Ascending aorta (tissue), 2 donors: ENCODE data around the gene PDE5A. TPM values are rescaled to one million over a fixed set of nuclear protein-coding genes. Genes with fewer than 3 reads are reported as not detected.

ENCODE experiments used
- DNase-seq, 2 donors: peaks; one replicate each; pipeline ENCODE4 v3.0.0-alpha.2; 2019; ENCODE audit warnings: low spot score in 2 of 2
- H3K27ac ChIP-seq, 2 donors: fragments of 200-600 bp; sonication (generic); one replicate each; pipeline ENCODE4 v1.5.1; 2016 to 2017; ENCODE audit warnings: mild to moderate bottlenecking in 1 of 2
- H3K27me3 ChIP-seq: fragments of 200-600 bp; sonication (generic); one replicate; pipeline ENCODE4 v1.5.1; 2017
- H3K36me3 ChIP-seq, 2 donors: fragments of 200-600 bp; sonication (generic); one replicate each; pipeline ENCODE4 v1.5.1; 2016
- H3K4me1 ChIP-seq, 2 donors: fragments of 200-600 bp; sonication (generic); one replicate each; pipeline ENCODE4 v1.5.1; 2016 to 2017; ENCODE audit warnings: mild to moderate bottlenecking in 1 of 2
- H3K4me3 ChIP-seq, 2 donors: fragments of 200-600 bp; sonication (generic); one replicate each; pipeline ENCODE4 v1.5.1; 2016 to 2017; ENCODE audit warnings: mild to moderate bottlenecking in 1 of 2
- H3K9me3 ChIP-seq, 2 donors: fragments of 200-600 bp; sonication (generic); one replicate each; pipeline ENCODE4 v1.5.1; 2016
- intact Hi-C: fragments of 100-400 bp; cut with DNase I; formaldehyde crosslinking; loops from one replicate; pipeline ENCODE4 v1.15.1; 2023
- total RNA-seq: library from RNA; depleted of rRNA; stranded (reverse); fragments of >200 nt; gene quantifications from one replicate; pipeline ENCODE4 v1.1.0, GENCODE V29; 2016
- TF ChIP-seq, protein P1 (sequence below), 3 experiments: fragments of 200-600 bp in 2 of 3; fragments of 450-650 bp in 1 of 3; sonication (generic) in 2 of 3; IDR thresholded peaks; one replicate each; pipeline ENCODE4 v1.5.1; 2016 to 2019; ENCODE audit warnings: antibody characterized with exemption in 3 of 3, mild to moderate bottlenecking in 1 of 3, moderate library complexity in 1 of 3

Gene PDE5A
- total RNA-seq, 1 donor from 2014 or later = 39.7 TPM

DNA sequence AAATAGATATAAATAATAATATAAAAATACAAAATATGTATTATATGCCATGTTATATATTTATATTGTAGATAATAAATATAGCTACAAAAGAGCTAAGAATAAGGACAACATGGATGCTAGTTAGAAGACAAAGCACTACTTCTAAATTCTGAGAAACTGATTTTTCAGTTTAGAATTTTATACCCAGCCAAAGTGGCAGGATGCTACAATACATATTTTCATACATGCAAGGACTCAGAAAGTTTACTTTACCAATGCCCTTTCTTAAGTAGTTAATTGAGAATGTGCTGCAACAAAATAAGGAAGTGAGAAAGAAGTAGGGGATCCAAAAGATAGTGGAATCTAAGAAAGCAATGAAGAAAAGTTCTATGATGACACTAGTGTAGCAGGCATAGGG is 64.5 kb downstream of the PDE5A start:
- H3K4me3 ChIP-seq = no peak overlapping the region
- peaks cover 49 to 64% of the 10 kb centered on the region in 2 donors for H3K36me3 ChIP-seq
- intact Hi-C loops = no loop called here

DNA sequence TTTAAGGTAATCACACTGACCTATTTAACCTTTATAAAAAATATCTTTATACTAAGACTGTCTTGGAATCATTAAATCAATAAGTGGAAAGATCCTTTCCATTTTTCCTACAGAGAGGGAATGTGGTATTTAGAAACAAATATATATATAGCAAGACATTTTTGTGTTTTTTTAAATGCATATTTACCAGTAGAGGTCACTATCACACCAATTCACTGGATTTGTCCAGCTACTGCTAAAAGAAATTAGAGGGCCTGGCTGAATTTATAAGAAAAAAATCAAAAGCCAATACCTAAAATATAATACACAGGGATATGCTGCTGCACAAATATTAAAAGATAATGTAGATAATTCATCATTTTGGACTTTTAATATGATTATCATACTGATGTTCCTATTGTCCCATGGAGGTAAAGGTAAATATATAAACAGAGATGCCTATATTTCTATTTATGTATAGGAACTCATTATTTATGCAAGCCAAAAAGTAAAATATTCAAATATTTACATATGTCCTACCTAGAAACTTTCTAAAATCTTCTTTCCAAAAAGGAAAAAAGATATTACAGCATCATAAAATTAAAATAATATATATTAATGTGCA is 69.5 kb downstream of the PDE5A start:
- peaks cover 30 to 48% of the 10 kb centered on the region in 2 donors for H3K36me3 ChIP-seq
- no peak for DNase-seq
- intact Hi-C loops = loop anchor here (1.0 kb wide), 1 partner anchor 68 kb away; no protein-coding TSS in a partner anchor
- peaks cover 0 to 4% of the 10 kb centered on the region in 2 donors for H3K4me1 ChIP-seq
- TF ChIP-seq, protein P1, sequence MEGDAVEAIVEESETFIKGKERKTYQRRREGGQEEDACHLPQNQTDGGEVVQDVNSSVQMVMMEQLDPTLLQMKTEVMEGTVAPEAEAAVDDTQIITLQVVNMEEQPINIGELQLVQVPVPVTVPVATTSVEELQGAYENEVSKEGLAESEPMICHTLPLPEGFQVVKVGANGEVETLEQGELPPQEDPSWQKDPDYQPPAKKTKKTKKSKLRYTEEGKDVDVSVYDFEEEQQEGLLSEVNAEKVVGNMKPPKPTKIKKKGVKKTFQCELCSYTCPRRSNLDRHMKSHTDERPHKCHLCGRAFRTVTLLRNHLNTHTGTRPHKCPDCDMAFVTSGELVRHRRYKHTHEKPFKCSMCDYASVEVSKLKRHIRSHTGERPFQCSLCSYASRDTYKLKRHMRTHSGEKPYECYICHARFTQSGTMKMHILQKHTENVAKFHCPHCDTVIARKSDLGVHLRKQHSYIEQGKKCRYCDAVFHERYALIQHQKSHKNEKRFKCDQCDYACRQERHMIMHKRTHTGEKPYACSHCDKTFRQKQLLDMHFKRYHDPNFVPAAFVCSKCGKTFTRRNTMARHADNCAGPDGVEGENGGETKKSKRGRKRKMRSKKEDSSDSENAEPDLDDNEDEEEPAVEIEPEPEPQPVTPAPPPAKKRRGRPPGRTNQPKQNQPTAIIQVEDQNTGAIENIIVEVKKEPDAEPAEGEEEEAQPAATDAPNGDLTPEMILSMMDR (IDR thresholded peaks at IDR 0.05) = peak; percentile 38 to 58 (median 58)
- no peak overlapping the region for H3K4me3 ChIP-seq
- no peaks in the 10 kb centered on the region for H3K27me3 ChIP-seq
- peak overlapping the region in 1 of 2 donors; percentile 16 for H3K27ac ChIP-seq
- peaks cover 4 to 10% of the 10 kb centered on the region in 2 donors for H3K9me3 ChIP-seq

More for the DNA sequence above, 64.5 kb downstream of the PDE5A start:
- peaks cover 0 to 13% of the 10 kb centered on the region in 2 donors for H3K4me1 ChIP-seq
- TF ChIP-seq, protein P1 (IDR thresholded peaks at IDR 0.05) = no peak
- H3K27me3 ChIP-seq = no peaks in the 10 kb centered on the region
- no peak overlapping the region for H3K27ac ChIP-seq
- DNase-seq = no peak
- peaks cover 4 to 16% of the 10 kb centered on the region in 2 donors for H3K9me3 ChIP-seq

DNA sequence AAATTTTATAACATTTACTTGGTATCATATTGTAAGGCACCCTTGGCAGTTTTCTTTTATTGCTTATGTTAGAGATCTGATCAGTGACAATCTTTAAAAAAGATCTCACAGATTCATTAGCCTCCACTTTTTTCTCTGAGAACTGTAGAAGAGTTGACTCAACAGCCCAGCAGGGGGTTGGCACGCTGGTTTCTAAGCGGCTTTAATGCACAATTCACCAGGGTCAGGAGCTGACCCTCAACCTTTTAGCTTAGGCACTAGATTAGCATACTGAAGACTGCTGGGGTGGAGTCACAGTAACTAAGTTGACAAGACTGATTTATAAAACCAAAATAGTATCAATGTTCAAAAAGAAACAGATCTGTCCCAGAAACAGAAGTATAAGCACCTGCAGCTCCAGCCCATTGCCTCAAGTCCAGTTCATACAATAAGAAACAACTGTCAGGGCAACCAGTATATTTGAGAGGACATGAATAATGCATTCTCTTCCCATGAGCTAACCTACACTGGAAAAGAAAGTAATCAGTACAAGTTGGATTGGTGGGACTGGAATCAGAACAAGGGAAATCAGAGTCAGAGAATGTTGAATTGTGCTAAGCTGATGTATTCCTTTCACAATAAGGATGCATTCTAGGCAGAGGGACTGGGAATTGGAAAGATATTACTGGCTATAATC is 77.6 kb downstream of the PDE5A start:
- H3K36me3 ChIP-seq = peaks cover 0 to 8% of the 10 kb centered on the region in 2 donors
- DNase-seq = no peak
- TF ChIP-seq, protein P1 (IDR thresholded peaks at IDR 0.05) = peak in 1 of 3 experiments; percentile 2
- H3K27me3 ChIP-seq = no peaks in the 10 kb centered on the region
- intact Hi-C loops = no loop called here
- H3K9me3 ChIP-seq = no peaks in the 10 kb centered on the region
- H3K4me1 ChIP-seq = peaks cover 3 to 23% of the 10 kb centered on the region in 2 donors
- peak overlapping the region; percentile 71 to 72 for H3K27ac ChIP-seq
- H3K4me3 ChIP-seq = no peak overlapping the region

DNA sequence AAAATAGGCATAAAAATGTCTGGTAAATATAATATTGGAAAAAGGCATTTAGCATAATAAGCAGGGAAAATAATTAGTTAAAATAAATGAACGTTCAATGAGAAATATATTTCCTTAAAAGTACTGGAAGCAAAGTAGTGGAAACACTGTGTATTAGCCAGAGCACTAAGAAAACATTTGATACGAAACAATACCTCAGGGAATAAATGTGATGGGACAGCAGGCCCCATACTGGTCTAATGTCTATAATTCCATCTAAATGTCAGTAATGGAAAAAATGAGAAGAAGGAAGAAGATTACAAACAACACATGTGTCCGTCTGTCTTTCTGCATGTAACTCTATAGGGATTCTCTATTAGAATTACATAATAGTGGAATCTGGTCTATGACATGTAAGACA is 79.0 kb downstream of the PDE5A start:
- peaks cover 3 to 23% of the 10 kb centered on the region in 2 donors for H3K4me1 ChIP-seq
- H3K27ac ChIP-seq = peak overlapping the region; percentile 71 to 72
- H3K27me3 ChIP-seq = no peaks in the 10 kb centered on the region
- no peaks in the 10 kb centered on the region for H3K9me3 ChIP-seq
- TF ChIP-seq, protein P1 (IDR thresholded peaks at IDR 0.05) = no peak
- no peak for DNase-seq
- intact Hi-C loops = no loop called here
- no peak overlapping the region for H3K4me3 ChIP-seq
- H3K36me3 ChIP-seq = peaks cover 0 to 3% of the 10 kb centered on the region in 2 donors

DNA sequence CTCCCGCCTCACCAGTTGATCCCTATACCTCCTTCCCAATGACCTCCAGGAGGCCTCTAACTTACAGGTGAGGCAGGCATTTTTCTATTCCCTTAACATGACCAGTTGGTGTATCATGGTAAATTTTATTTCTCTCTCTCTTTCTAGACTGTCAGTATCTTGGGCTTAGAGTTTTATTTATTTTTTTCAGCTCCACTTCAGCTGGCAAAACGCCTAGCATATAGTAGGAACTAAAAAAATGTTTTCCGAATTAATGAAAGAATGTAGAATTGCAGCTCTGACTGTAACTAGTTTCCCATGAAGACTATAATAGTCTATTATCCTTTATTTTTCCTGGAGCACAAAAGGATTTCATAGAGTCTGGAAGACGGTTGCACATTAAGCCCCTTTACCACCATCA is 84.8 kb downstream of the PDE5A start:
- H3K27me3 ChIP-seq = no peaks in the 10 kb centered on the region
- peak overlapping the region; percentile 29 to 73 for H3K27ac ChIP-seq
- peaks cover 3 to 5% of the 10 kb centered on the region in 2 donors for H3K4me1 ChIP-seq
- TF ChIP-seq, protein P1 (IDR thresholded peaks at IDR 0.05) = no peak
- H3K9me3 ChIP-seq = no peaks in the 10 kb centered on the region
- intact Hi-C loops = no loop called here
- no peak overlapping the region for H3K4me3 ChIP-seq
- peaks cover 0 to 15% of the 10 kb centered on the region in 2 donors for H3K36me3 ChIP-seq
- no peak for DNase-seq
